ENCODE results near the gene MAP4K4.
"Not testable (repeated sequence)": the region's sequence is repeated elsewhere in the genome, so short reads cannot be mapped to it uniquely, and the experiment has no call there.

Gene MAP4K4

GRCh38 chr2:101763496-101764333 is 66.2 kb downstream of the MAP4K4 start:
- in situ Hi-C loops (cut with HindIII; ENCODE audit: low sequenced_read_pairs) = no loop called here

GRCh38 chr2:101766337-101766736 is 68.8 kb downstream of the MAP4K4 start:
- in situ Hi-C loops (cut with HindIII; ENCODE audit: low sequenced_read_pairs) = no loop called here

- in situ Hi-C loops (cut with HindIII; ENCODE audit: low sequenced_read_pairs) = no loop called here
These were observed 69.6 kb downstream of the MAP4K4 start for GRCh38 chr2:101766871-101767739.

- in situ Hi-C loops (cut with HindIII; ENCODE audit: low sequenced_read_pairs) = no loop called here
These were observed 71.2 kb downstream of the MAP4K4 start for GRCh38 chr2:101768556-101769220.

- in situ Hi-C loops (cut with HindIII; ENCODE audit: low sequenced_read_pairs) = not testable (repeated sequence)
These were observed 72.2 kb downstream of the MAP4K4 start for GRCh38 chr2:101769726-101770125.

GRCh38 chr2:101770726-101771125 is 73.2 kb downstream of the MAP4K4 start:
- in situ Hi-C loops (cut with HindIII; ENCODE audit: low sequenced_read_pairs) = no loop called here

- in situ Hi-C loops (cut with HindIII; ENCODE audit: low sequenced_read_pairs) = no loop called here
These were observed 73.9 kb downstream of the MAP4K4 start for GRCh38 chr2:101771227-101771902.

GRCh38 chr2:101771910-101772321 is 74.4 kb downstream of the MAP4K4 start:
- in situ Hi-C loops (cut with HindIII; ENCODE audit: low sequenced_read_pairs) = no loop called here

- in situ Hi-C loops (cut with HindIII; ENCODE audit: low sequenced_read_pairs) = no loop called here
These were observed 75.6 kb downstream of the MAP4K4 start for GRCh38 chr2:101773137-101773536.

- in situ Hi-C loops (cut with HindIII; ENCODE audit: low sequenced_read_pairs) = not testable (repeated sequence)
These were observed 76.5 kb downstream of the MAP4K4 start for GRCh38 chr2:101773961-101774360.

GRCh38 chr2:101775092-101775491 is 77.6 kb downstream of the MAP4K4 start:
- in situ Hi-C loops (cut with HindIII; ENCODE audit: low sequenced_read_pairs) = no loop called here

- in situ Hi-C loops (cut with HindIII; ENCODE audit: low sequenced_read_pairs) = no loop called here
These were observed 78.1 kb downstream of the MAP4K4 start for GRCh38 chr2:101775636-101776035.

GRCh38 chr2:101776172-101777043 is 78.9 kb downstream of the MAP4K4 start:
- in situ Hi-C loops (cut with HindIII; ENCODE audit: low sequenced_read_pairs) = no loop called here

GRCh38 chr2:101777337-101777736 is 79.8 kb downstream of the MAP4K4 start:
- in situ Hi-C loops (cut with HindIII; ENCODE audit: low sequenced_read_pairs) = no loop called here

- in situ Hi-C loops (cut with HindIII; ENCODE audit: low sequenced_read_pairs) = no loop called here
These were observed 80.6 kb downstream of the MAP4K4 start for GRCh38 chr2:101778102-101778501.

- in situ Hi-C loops (cut with HindIII; ENCODE audit: low sequenced_read_pairs) = no loop called here
These were observed 81.7 kb downstream of the MAP4K4 start for GRCh38 chr2:101779190-101779589.

GRCh38 chr2:101779656-101780055 is 82.1 kb downstream of the MAP4K4 start:
- in situ Hi-C loops (cut with HindIII; ENCODE audit: low sequenced_read_pairs) = no loop called here

GRCh38 chr2:101781326-101781725 is 83.8 kb downstream of the MAP4K4 start:
- in situ Hi-C loops (cut with HindIII; ENCODE audit: low sequenced_read_pairs) = no loop called here

- in situ Hi-C loops (cut with HindIII; ENCODE audit: low sequenced_read_pairs) = no loop called here
These were observed 84.4 kb downstream of the MAP4K4 start for GRCh38 chr2:101781791-101782426.

Data from endothelial cell of hepatic sinusoid (primary cell).